SH-SY5Y (cell line): ENCODE data around the gene ADAMTS20.

Source experiments
- GATA2 ChIP-seq: IDR thresholded peaks from 2 replicates; pipeline ENCODE4 v1.6.1; 2011; ENCODE audit warnings: mild to moderate bottlenecking, low read depth, low read length
- GATA3 ChIP-seq: IDR thresholded peaks from 2 replicates; pipeline ENCODE4 v1.6.1; 2011; ENCODE audit warnings: low read depth, mild to moderate bottlenecking, low read length, moderate library complexity

DNA sequence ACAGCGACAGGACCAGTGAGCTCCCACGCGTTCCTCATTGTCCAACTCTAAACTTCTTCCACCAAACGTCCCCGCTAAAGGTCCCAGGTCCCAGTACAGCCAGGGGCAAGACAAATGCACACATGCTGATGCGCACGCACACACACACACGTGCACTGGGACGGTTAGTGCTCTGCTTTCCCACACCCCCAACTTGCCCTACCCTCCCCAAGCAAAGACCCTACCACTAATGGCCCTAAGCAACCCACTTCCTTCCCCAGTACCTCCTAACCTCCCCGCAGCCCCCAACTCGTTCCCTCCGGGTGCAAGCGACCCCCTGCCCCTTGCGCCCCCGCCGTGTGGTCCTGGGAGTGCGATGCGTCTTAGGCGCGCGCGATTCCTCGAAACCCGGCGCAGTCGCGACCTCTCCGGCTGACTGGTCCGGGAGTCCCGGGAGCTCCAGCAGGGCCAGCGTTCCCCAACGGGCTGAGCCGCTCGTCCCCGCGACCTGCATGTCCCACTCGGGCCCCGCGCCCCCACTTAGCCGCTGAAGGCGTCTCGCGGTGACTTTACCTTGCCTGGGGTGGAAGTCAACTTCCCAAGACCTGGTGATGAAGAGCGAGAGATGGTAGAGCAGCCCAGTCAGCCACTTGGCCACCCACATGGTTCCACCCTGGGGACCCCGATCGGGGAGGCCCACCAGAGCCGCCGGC is 578 bp downstream of the ADAMTS20 start:
- TF ChIP-seq GATA2, result no peak
- no peak for TF ChIP-seq GATA3
